ENCODE results near the gene AP1G1.

The AP1G1 gene

GRCh38 chr16:71767060-71767900, 41.4 kb downstream of the AP1G1 start:
- no peaks in the 10 kb centered on the region for H3K27me3 Mint-ChIP-seq
- H3K4me1 Mint-ChIP-seq (ENCODE audit: low read depth in 2 of 2) = peaks cover 0 to 3% of the 10 kb centered on the region in 2 donors
- H3K27ac Mint-ChIP-seq = no peak overlapping the region
- H3K36me3 Mint-ChIP-seq (ENCODE audit: insufficient read depth) = peaks cover 84% of the 10 kb centered on the region
- H3K9me3 Mint-ChIP-seq = no peaks in the 10 kb centered on the region
- no peak overlapping the region for H3K4me3 Mint-ChIP-seq
- ATAC-seq (replicated peaks) = no peak
- no peak for DNase-seq

GRCh38 chr16:71762186-71762585, 46.4 kb downstream of the AP1G1 start:
- Mint-ChIP-seq H3K36me3 (ENCODE audit: insufficient read depth) (peaks cover 77% of the 10 kb centered on the region), H3K9me3 (no peaks in the 10 kb centered on the region), H3K27ac (peak overlapping the region in 1 of 2 donors; percentile 11), H3K4me1 (ENCODE audit: low read depth in 2 of 2) (peaks cover 0 to 3% of the 10 kb centered on the region in 2 donors), H3K27me3 (no peaks in the 10 kb centered on the region), H3K4me3 (no peak overlapping the region)
- no peak for DNase-seq
- ATAC-seq (replicated peaks) = no peak

GRCh38 chr16:71761097-71761496, 47.5 kb downstream of the AP1G1 start:
- Mint-ChIP-seq H3K4me1 (ENCODE audit: low read depth in 2 of 2) (no peaks in the 10 kb centered on the region), H3K27ac (peak overlapping the region in 1 of 2 donors; percentile 16), H3K4me3 (no peak overlapping the region), H3K9me3 (no peaks in the 10 kb centered on the region), H3K27me3 (no peaks in the 10 kb centered on the region), H3K36me3 (ENCODE audit: insufficient read depth) (peaks cover 77% of the 10 kb centered on the region)
- no peak for DNase-seq
- ATAC-seq (replicated peaks) = no peak

- H3K9me3 Mint-ChIP-seq = no peaks in the 10 kb centered on the region
Measured at GRCh38 chr16:71758293-71758760, 50.3 kb downstream of the AP1G1 start.

GRCh38 chr16:71754652-71755051, 54.0 kb downstream of the AP1G1 start:
- DNase-seq (no peak), ATAC-seq (replicated peaks) (no peak)
- Mint-ChIP-seq H3K4me3 (no peak overlapping the region), H3K36me3 (ENCODE audit: insufficient read depth) (peaks cover 84% of the 10 kb centered on the region), H3K4me1 (ENCODE audit: low read depth in 2 of 2) (peaks cover 0 to 2% of the 10 kb centered on the region in 2 donors), H3K27me3 (no peaks in the 10 kb centered on the region), H3K9me3 (no peaks in the 10 kb centered on the region), H3K27ac (peak overlapping the region; percentile 13 to 61)

More at GRCh38 chr16:71758293-71758760, 50.3 kb downstream of the AP1G1 start:
- Mint-ChIP-seq H3K27me3 (no peaks in the 10 kb centered on the region), H3K27ac (no peak overlapping the region), H3K4me3 (no peak overlapping the region), H3K4me1 (ENCODE audit: low read depth in 2 of 2) (peaks cover 0 to under 1% of the 10 kb centered on the region in 2 donors), H3K36me3 (ENCODE audit: insufficient read depth) (peaks cover 88% of the 10 kb centered on the region)
- ATAC-seq (replicated peaks) = no peak
- no peak for DNase-seq

GRCh38 chr16:71754108-71754507, 54.5 kb downstream of the AP1G1 start:
- H3K4me1 Mint-ChIP-seq (ENCODE audit: low read depth in 2 of 2) = peaks cover 0 to 2% of the 10 kb centered on the region in 2 donors

GRCh38 chr16:71748226-71748625, 60.4 kb downstream of the AP1G1 start:
- Mint-ChIP-seq H3K4me1 (ENCODE audit: low read depth in 2 of 2) (peaks cover 0 to under 1% of the 10 kb centered on the region in 2 donors), H3K27me3 (no peaks in the 10 kb centered on the region), H3K4me3 (no peak overlapping the region), H3K9me3 (no peaks in the 10 kb centered on the region), H3K36me3 (ENCODE audit: insufficient read depth) (peaks cover 85% of the 10 kb centered on the region), H3K27ac (no peak overlapping the region)
- no peak for ATAC-seq (replicated peaks)
- DNase-seq = no peak

More at GRCh38 chr16:71754108-71754507, 54.5 kb downstream of the AP1G1 start:
- H3K4me3 Mint-ChIP-seq = no peak overlapping the region
- H3K27ac Mint-ChIP-seq = peak overlapping the region in 1 of 2 donors; percentile 61
- H3K36me3 Mint-ChIP-seq (ENCODE audit: insufficient read depth) = peaks cover 85% of the 10 kb centered on the region
- H3K27me3 Mint-ChIP-seq = no peaks in the 10 kb centered on the region
- DNase-seq (no peak), ATAC-seq (replicated peaks) (no peak)
- H3K9me3 Mint-ChIP-seq = no peaks in the 10 kb centered on the region

GRCh38 chr16:71746442-71747046, 62.1 kb downstream of the AP1G1 start:
- H3K27ac Mint-ChIP-seq = no peak overlapping the region
- H3K4me3 Mint-ChIP-seq = no peak overlapping the region
- ATAC-seq (replicated peaks) (peak; percentile 72), DNase-seq (peak; percentile 5 to 20 (median 8))
- H3K36me3 Mint-ChIP-seq (ENCODE audit: insufficient read depth) = peaks cover 89% of the 10 kb centered on the region
- no peaks in the 10 kb centered on the region for H3K27me3 Mint-ChIP-seq
- no peaks in the 10 kb centered on the region for H3K4me1 Mint-ChIP-seq (ENCODE audit: low read depth in 2 of 2)
- no peaks in the 10 kb centered on the region for H3K9me3 Mint-ChIP-seq

GRCh38 chr16:71738855-71739254, 69.8 kb downstream of the AP1G1 start:
- Mint-ChIP-seq H3K36me3 (ENCODE audit: insufficient read depth) (peaks cover 76% of the 10 kb centered on the region), H3K27ac (peak overlapping the region in 1 of 2 donors; percentile 56), H3K4me1 (ENCODE audit: low read depth in 2 of 2) (no peaks in the 10 kb centered on the region), H3K4me3 (no peak overlapping the region), H3K27me3 (no peaks in the 10 kb centered on the region), H3K9me3 (no peaks in the 10 kb centered on the region)
- no peak for DNase-seq
- ATAC-seq (replicated peaks) = no peak

- peaks cover 76% of the 10 kb centered on the region for H3K36me3 Mint-ChIP-seq (ENCODE audit: insufficient read depth)
Measured at GRCh38 chr16:71737501-71737900, 71.1 kb downstream of the AP1G1 start.

GRCh38 chr16:71734511-71734910, 74.1 kb downstream of the AP1G1 start:
- no peak overlapping the region for H3K27ac Mint-ChIP-seq
- no peaks in the 10 kb centered on the region for H3K27me3 Mint-ChIP-seq
- H3K9me3 Mint-ChIP-seq = no peaks in the 10 kb centered on the region
- no peak for DNase-seq
- no peak overlapping the region for H3K4me3 Mint-ChIP-seq
- peaks cover 67% of the 10 kb centered on the region for H3K36me3 Mint-ChIP-seq (ENCODE audit: insufficient read depth)
- no peak for ATAC-seq (replicated peaks)
- H3K4me1 Mint-ChIP-seq (ENCODE audit: low read depth in 2 of 2) = no peaks in the 10 kb centered on the region

More at GRCh38 chr16:71737501-71737900, 71.1 kb downstream of the AP1G1 start:
- Mint-ChIP-seq H3K4me3 (no peak overlapping the region), H3K27me3 (no peaks in the 10 kb centered on the region), H3K27ac (no peak overlapping the region), H3K4me1 (ENCODE audit: low read depth in 2 of 2) (no peaks in the 10 kb centered on the region), H3K9me3 (no peaks in the 10 kb centered on the region)
- no peak for ATAC-seq (replicated peaks)
- DNase-seq = no peak

- Mint-ChIP-seq H3K27ac (peak overlapping the region in 1 of 2 donors; percentile 36), H3K36me3 (ENCODE audit: insufficient read depth) (peaks cover 48% of the 10 kb centered on the region), H3K4me1 (ENCODE audit: low read depth in 2 of 2) (no peaks in the 10 kb centered on the region), H3K27me3 (no peaks in the 10 kb centered on the region), H3K4me3 (no peak overlapping the region), H3K9me3 (no peaks in the 10 kb centered on the region)
- no peak for DNase-seq
- no peak for ATAC-seq (replicated peaks)
Measured at GRCh38 chr16:71732587-71732986, 76.0 kb downstream of the AP1G1 start.

- Mint-ChIP-seq H3K36me3 (ENCODE audit: insufficient read depth) (peaks cover 20% of the 10 kb centered on the region), H3K4me1 (ENCODE audit: low read depth in 2 of 2) (peaks cover 5 to 9% of the 10 kb centered on the region in 2 donors), H3K27me3 (no peaks in the 10 kb centered on the region), H3K9me3 (no peaks in the 10 kb centered on the region), H3K27ac (peak overlapping the region in 1 of 2 donors; percentile 29), H3K4me3 (no peak overlapping the region)
- ATAC-seq (replicated peaks) (no peak), DNase-seq (no peak)
Measured at GRCh38 chr16:71727551-71728324, 80.9 kb downstream of the AP1G1 start.
